Neuron (in vitro differentiated cells): ENCODE data around the gene APOA4.

ENCODE experiments used
- H2AFZ ChIP-seq: one replicate; pipeline ENCODE4 v1.6.1; 2013; ENCODE audit warnings: low read depth, mild to moderate bottlenecking, inconsistent platforms, low read length, moderate library complexity
- H3K27me3 ChIP-seq: one replicate; pipeline ENCODE4 v1.6.1; 2013; ENCODE audit warnings: low read length; ENCODE audit not compliant: insufficient read depth
- H3K36me3 ChIP-seq: one replicate; pipeline ENCODE4 v1.6.1; 2013; ENCODE audit warnings: low read length; ENCODE audit not compliant: insufficient read depth
- H3K4me1 ChIP-seq: one replicate; pipeline ENCODE4 v1.6.1; 2013; ENCODE audit warnings: low read length; ENCODE audit not compliant: insufficient read depth
- H3K4me3 ChIP-seq: 2 replicates; pipeline ENCODE4 v1.5.1; 2013; ENCODE audit warnings: mild to moderate bottlenecking, low read length, moderate library complexity
- H3K9me3 ChIP-seq: one replicate; pipeline ENCODE4 v1.6.1; 2013; ENCODE audit warnings: low read length

Gene APOA4

GRCh38 chr11:116859175-116859574 is 36.1 kb upstream of the APOA4 start:
- H3K4me3 ChIP-seq = no peak overlapping the region
- H3K27me3 ChIP-seq = no peaks in the 10 kb centered on the region
- H3K4me1 ChIP-seq = no peaks in the 10 kb centered on the region
- H3K36me3 ChIP-seq = peaks cover 67% of the 10 kb centered on the region
- no peaks in the 10 kb centered on the region for H3K9me3 ChIP-seq
- H2AFZ ChIP-seq = no peak overlapping the region

- Histone ChIP-seq H3K36me3 (peaks cover 68% of the 10 kb centered on the region), H3K27me3 (no peaks in the 10 kb centered on the region), H3K9me3 (no peaks in the 10 kb centered on the region)
These were observed 34.8 kb upstream of the APOA4 start for GRCh38 chr11:116857936-116858335.

GRCh38 chr11:116857316-116857715 is 34.2 kb upstream of the APOA4 start:
- Histone ChIP-seq H3K4me3 (no peak overlapping the region), H2AFZ (no peak overlapping the region), H3K36me3 (peaks cover 69% of the 10 kb centered on the region), H3K4me1 (no peaks in the 10 kb centered on the region), H3K27me3 (no peaks in the 10 kb centered on the region), H3K9me3 (no peaks in the 10 kb centered on the region)

More at GRCh38 chr11:116857936-116858335, 34.8 kb upstream of the APOA4 start:
- Histone ChIP-seq H2AFZ (no peak overlapping the region), H3K4me1 (no peaks in the 10 kb centered on the region), H3K4me3 (no peak overlapping the region)

- no peaks in the 10 kb centered on the region for H3K9me3 ChIP-seq
- H3K4me3 ChIP-seq = no peak overlapping the region
- H3K4me1 ChIP-seq = no peaks in the 10 kb centered on the region
- H2AFZ ChIP-seq = no peak overlapping the region
- peaks cover 62% of the 10 kb centered on the region for H3K36me3 ChIP-seq
- H3K27me3 ChIP-seq = no peaks in the 10 kb centered on the region
These were observed 33.3 kb upstream of the APOA4 start for GRCh38 chr11:116856423-116856822.

- Histone ChIP-seq H3K4me3 (no peak overlapping the region), H2AFZ (no peak overlapping the region), H3K4me1 (no peaks in the 10 kb centered on the region), H3K9me3 (no peaks in the 10 kb centered on the region), H3K27me3 (no peaks in the 10 kb centered on the region), H3K36me3 (peaks cover 53% of the 10 kb centered on the region)
These were observed 32.3 kb upstream of the APOA4 start for GRCh38 chr11:116855413-116855812.

GRCh38 chr11:116853461-116854073 is 30.5 kb upstream of the APOA4 start:
- Histone ChIP-seq H3K4me3 (no peak overlapping the region), H3K4me1 (no peaks in the 10 kb centered on the region), H3K27me3 (no peaks in the 10 kb centered on the region), H3K9me3 (no peaks in the 10 kb centered on the region), H2AFZ (no peak overlapping the region), H3K36me3 (peaks cover 51% of the 10 kb centered on the region)

- Histone ChIP-seq H3K4me1 (no peaks in the 10 kb centered on the region), H3K27me3 (no peaks in the 10 kb centered on the region), H3K36me3 (peaks cover 46% of the 10 kb centered on the region), H3K9me3 (no peaks in the 10 kb centered on the region), H3K4me3 (no peak overlapping the region), H2AFZ (no peak overlapping the region)
These were observed 29.3 kb upstream of the APOA4 start for GRCh38 chr11:116852261-116853031.

GRCh38 chr11:116851626-116852025 is 28.5 kb upstream of the APOA4 start:
- H3K4me1 ChIP-seq = no peaks in the 10 kb centered on the region
- peaks cover 51% of the 10 kb centered on the region for H3K36me3 ChIP-seq
- H2AFZ ChIP-seq = no peak overlapping the region
- no peaks in the 10 kb centered on the region for H3K27me3 ChIP-seq
- no peak overlapping the region for H3K4me3 ChIP-seq
- H3K9me3 ChIP-seq = no peaks in the 10 kb centered on the region

- no peak overlapping the region for H2AFZ ChIP-seq
- H3K4me1 ChIP-seq = no peaks in the 10 kb centered on the region
- no peaks in the 10 kb centered on the region for H3K27me3 ChIP-seq
- no peak overlapping the region for H3K4me3 ChIP-seq
- no peaks in the 10 kb centered on the region for H3K9me3 ChIP-seq
- H3K36me3 ChIP-seq = peaks cover 61% of the 10 kb centered on the region
These were observed 26.4 kb upstream of the APOA4 start for GRCh38 chr11:116849486-116849885.

GRCh38 chr11:116849060-116849459 is 26.0 kb upstream of the APOA4 start:
- peaks cover 58% of the 10 kb centered on the region for H3K36me3 ChIP-seq

GRCh38 chr11:116847612-116848011 is 24.5 kb upstream of the APOA4 start:
- H2AFZ ChIP-seq = no peak overlapping the region
- no peaks in the 10 kb centered on the region for H3K27me3 ChIP-seq
- no peaks in the 10 kb centered on the region for H3K4me1 ChIP-seq
- no peak overlapping the region for H3K4me3 ChIP-seq
- H3K36me3 ChIP-seq = peaks cover 57% of the 10 kb centered on the region
- no peaks in the 10 kb centered on the region for H3K9me3 ChIP-seq

More at GRCh38 chr11:116849060-116849459, 26.0 kb upstream of the APOA4 start:
- no peaks in the 10 kb centered on the region for H3K4me1 ChIP-seq
- no peak overlapping the region for H3K4me3 ChIP-seq
- no peaks in the 10 kb centered on the region for H3K27me3 ChIP-seq
- no peaks in the 10 kb centered on the region for H3K9me3 ChIP-seq
- no peak overlapping the region for H2AFZ ChIP-seq

- peaks cover 50% of the 10 kb centered on the region for H3K36me3 ChIP-seq
- H2AFZ ChIP-seq = no peak overlapping the region
These were observed 21.6 kb upstream of the APOA4 start for GRCh38 chr11:116844722-116845121.

GRCh38 chr11:116843661-116844060 is 20.6 kb upstream of the APOA4 start:
- Histone ChIP-seq H3K27me3 (no peaks in the 10 kb centered on the region), H3K36me3 (peaks cover 43% of the 10 kb centered on the region), H3K4me1 (no peaks in the 10 kb centered on the region), H2AFZ (no peak overlapping the region), H3K4me3 (no peak overlapping the region), H3K9me3 (no peaks in the 10 kb centered on the region)

More at GRCh38 chr11:116844722-116845121, 21.6 kb upstream of the APOA4 start:
- H3K4me3 ChIP-seq = no peak overlapping the region
- no peaks in the 10 kb centered on the region for H3K27me3 ChIP-seq
- no peaks in the 10 kb centered on the region for H3K9me3 ChIP-seq
- no peaks in the 10 kb centered on the region for H3K4me1 ChIP-seq
